Astrocyte (in vitro differentiated cells and primary cell): ENCODE measurements around the gene PRR30. TPM values are rescaled to one million over a fixed set of nuclear protein-coding genes. Genes with fewer than 3 reads are reported as not detected.

Source experiments
- DNase-seq: peaks from one replicate; pipeline ENCODE4 v3.0.0-alpha.2; 2010; ENCODE audit warnings: low read depth
- FAIRE-seq: peaks from 2 replicates; lab custom pipeline; 2011; peaks lifted over from hg19 to GRCh38; lab: Jason Lieb, UNC
- H2AFZ ChIP-seq: 2 replicates; pipeline ENCODE4 v1.6.0; 2012; ENCODE audit warnings: low read depth, low read length, inconsistent platforms
- H3K27ac ChIP-seq: 2 replicates; pipeline ENCODE4 v1.5.1; 2011; ENCODE audit warnings: low read depth, low read length, inconsistent platforms
- H3K27me3 ChIP-seq: 2 replicates; pipeline ENCODE4 v1.6.0; 2011; ENCODE audit warnings: low read length, inconsistent platforms; ENCODE audit not compliant: insufficient read depth
- H3K36me3 ChIP-seq: 2 replicates; pipeline ENCODE4 v1.5.1; 2011; ENCODE audit warnings: low read length, inconsistent platforms; ENCODE audit not compliant: insufficient read depth
- H3K4me1 ChIP-seq: 2 replicates; pipeline ENCODE4 v1.5.1; 2011; ENCODE audit warnings: low read length, inconsistent platforms; ENCODE audit not compliant: insufficient read depth
- H3K4me2 ChIP-seq: 2 replicates; pipeline ENCODE4 v1.6.0; 2012; ENCODE audit warnings: low read length, inconsistent platforms
- H3K4me3 ChIP-seq: 2 replicates; pipeline ENCODE4 v1.5.1; 2011; ENCODE audit warnings: low read depth, mild to moderate bottlenecking, low read length, inconsistent platforms; ENCODE audit not compliant: insufficient read depth
- H3K79me2 ChIP-seq: 2 replicates; pipeline ENCODE4 v1.6.0; 2012; ENCODE audit warnings: mild to moderate bottlenecking, low read length, inconsistent platforms; ENCODE audit not compliant: insufficient read depth
- H3K9ac ChIP-seq: 2 replicates; pipeline ENCODE4 v1.6.0; 2012; ENCODE audit warnings: mild to moderate bottlenecking, low read length, inconsistent platforms
- H3K9me3 ChIP-seq: 2 replicates; pipeline ENCODE4 v1.5.1; 2012; ENCODE audit warnings: low read depth, mild to moderate bottlenecking, low read length, inconsistent platforms; ENCODE audit not compliant: insufficient read depth
- H4K20me1 ChIP-seq: 2 replicates; pipeline ENCODE4 v1.6.0; 2012; ENCODE audit warnings: low read length, inconsistent platforms; ENCODE audit not compliant: insufficient read depth
- H3K27ac Mint-ChIP-seq: one replicate; pipeline ENCODE4 v1.8.0; 2021; ENCODE audit warnings: mild to moderate bottlenecking, mixed read lengths; ENCODE audit not compliant: unreplicated experiment
- H3K27me3 Mint-ChIP-seq: one replicate; pipeline ENCODE4 v1.8.0; 2021; ENCODE audit warnings: low read depth, mixed read lengths; ENCODE audit not compliant: unreplicated experiment
- H3K36me3 Mint-ChIP-seq: one replicate; pipeline ENCODE4 v1.8.0; 2021; ENCODE audit warnings: low read depth, mixed read lengths; ENCODE audit not compliant: unreplicated experiment
- H3K4me1 Mint-ChIP-seq: one replicate; pipeline ENCODE4 v1.8.0; 2021; ENCODE audit warnings: low read depth, mixed read lengths; ENCODE audit not compliant: unreplicated experiment
- H3K4me3 Mint-ChIP-seq: one replicate; pipeline ENCODE4 v1.8.0; 2021; ENCODE audit warnings: mild to moderate bottlenecking, moderate library complexity, mixed read lengths; ENCODE audit not compliant: unreplicated experiment
- H3K9me3 Mint-ChIP-seq: one replicate; pipeline ENCODE4 v1.8.0; 2021; ENCODE audit warnings: mild to moderate bottlenecking, mixed read lengths; ENCODE audit not compliant: unreplicated experiment
- EZH2 ChIP-seq: IDR thresholded peaks from 2 replicates; pipeline ENCODE4 v1.6.1; 2012; ENCODE audit warnings: mild to moderate bottlenecking, low read length, inconsistent platforms; ENCODE audit not compliant: insufficient read depth
- total RNA-seq: library from RNA; stranded (reverse); gene quantifications from 2 replicates; pipeline ENCODE4 v1.2.1, GENCODE V29; 2021
- TF ChIP-seq, protein P1 (sequence below): IDR thresholded peaks from 2 replicates; pipeline ENCODE4 v1.5.1; 2011; ENCODE audit warnings: low read depth, mild to moderate bottlenecking, inconsistent platforms, low read length, moderate library complexity; ENCODE audit not compliant: insufficient read depth

The PRR30 gene
- total RNA-seq, 1 donor from 2014 or later = not detected

DNA sequence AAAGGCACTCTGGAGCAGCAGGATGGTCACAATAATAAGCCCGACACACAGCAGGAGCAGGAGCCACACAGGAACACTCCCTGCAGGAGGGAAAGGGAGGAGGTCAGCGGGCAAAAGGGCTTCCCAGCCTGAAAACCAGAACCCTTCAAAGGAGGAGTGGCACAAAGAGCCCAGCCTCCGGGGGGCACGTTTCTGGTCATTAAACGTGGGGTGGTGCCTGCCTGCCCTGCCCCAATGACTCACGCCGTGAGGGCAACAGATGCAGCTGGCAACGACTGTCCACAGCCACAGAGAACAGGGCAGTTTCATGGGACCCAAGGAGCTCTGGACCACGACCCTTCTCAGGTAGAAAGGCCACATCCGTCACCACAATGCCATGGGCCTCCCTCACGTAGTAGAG is 7.8 kb downstream of the PRR30 start:
- no peak overlapping the region for H3K27ac ChIP-seq
- no peak overlapping the region for H2AFZ ChIP-seq
- H3K4me3 ChIP-seq = no peak overlapping the region
- Mint-ChIP-seq H3K27ac (no peak overlapping the region), H3K27me3 (peaks cover 2% of the 10 kb centered on the region), H3K4me3 (no peak overlapping the region), H3K4me1 (peaks cover 6% of the 10 kb centered on the region), H3K9me3 (no peaks in the 10 kb centered on the region), H3K36me3 (peaks cover 12% of the 10 kb centered on the region)
- no peak for TF ChIP-seq EZH2
- H3K79me2 ChIP-seq = peaks cover 26% of the 10 kb centered on the region
- no peak for DNase-seq
- peaks cover 9% of the 10 kb centered on the region for H3K4me1 ChIP-seq
- H3K27me3 ChIP-seq = no peaks in the 10 kb centered on the region
- H3K9me3 ChIP-seq = no peaks in the 10 kb centered on the region
- peaks cover 8% of the 10 kb centered on the region for H3K36me3 ChIP-seq
- no peak overlapping the region for H3K4me2 ChIP-seq
- FAIRE-seq = no peak
- H3K9ac ChIP-seq = no peak overlapping the region
- H4K20me1 ChIP-seq = peaks cover 40% of the 10 kb centered on the region

DNA sequence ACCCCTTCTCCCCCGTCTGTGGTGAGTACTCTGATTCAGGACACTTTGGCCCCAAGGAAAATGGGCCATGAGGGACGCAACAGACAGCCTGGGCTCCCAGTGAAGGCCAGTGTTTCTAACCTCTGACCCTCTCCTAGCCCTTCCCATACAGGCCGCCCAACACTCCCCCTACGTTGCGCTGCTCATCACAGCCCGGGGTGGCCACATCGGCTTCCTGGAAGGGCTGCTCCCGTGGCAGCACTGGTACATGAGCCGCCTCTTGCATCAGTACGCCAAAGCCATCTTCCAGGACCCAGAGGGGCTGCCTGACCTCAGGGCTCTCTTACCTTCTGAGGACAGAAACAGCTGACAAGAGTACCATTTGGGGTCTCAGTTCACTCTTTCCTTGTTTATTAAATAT is 8.8 kb downstream of the PRR30 start:
- Mint-ChIP-seq H3K36me3 (peaks cover 12% of the 10 kb centered on the region), H3K27me3 (peaks cover 5% of the 10 kb centered on the region), H3K27ac (no peak overlapping the region), H3K4me1 (peaks cover 6% of the 10 kb centered on the region), H3K9me3 (no peaks in the 10 kb centered on the region), H3K4me3 (no peak overlapping the region)
- Histone ChIP-seq H3K27ac (no peak overlapping the region), H3K4me2 (no peak overlapping the region), H3K9ac (no peak overlapping the region), H3K36me3 (peaks cover 8% of the 10 kb centered on the region), H2AFZ (no peak overlapping the region), H4K20me1 (peaks cover 40% of the 10 kb centered on the region), H3K4me3 (no peak overlapping the region), H3K27me3 (no peaks in the 10 kb centered on the region), H3K4me1 (peaks cover 9% of the 10 kb centered on the region), H3K9me3 (no peaks in the 10 kb centered on the region), H3K79me2 (peaks cover 26% of the 10 kb centered on the region)
- FAIRE-seq (no peak), DNase-seq (no peak)
- no peak for TF ChIP-seq EZH2
- TF ChIP-seq, protein P1, sequence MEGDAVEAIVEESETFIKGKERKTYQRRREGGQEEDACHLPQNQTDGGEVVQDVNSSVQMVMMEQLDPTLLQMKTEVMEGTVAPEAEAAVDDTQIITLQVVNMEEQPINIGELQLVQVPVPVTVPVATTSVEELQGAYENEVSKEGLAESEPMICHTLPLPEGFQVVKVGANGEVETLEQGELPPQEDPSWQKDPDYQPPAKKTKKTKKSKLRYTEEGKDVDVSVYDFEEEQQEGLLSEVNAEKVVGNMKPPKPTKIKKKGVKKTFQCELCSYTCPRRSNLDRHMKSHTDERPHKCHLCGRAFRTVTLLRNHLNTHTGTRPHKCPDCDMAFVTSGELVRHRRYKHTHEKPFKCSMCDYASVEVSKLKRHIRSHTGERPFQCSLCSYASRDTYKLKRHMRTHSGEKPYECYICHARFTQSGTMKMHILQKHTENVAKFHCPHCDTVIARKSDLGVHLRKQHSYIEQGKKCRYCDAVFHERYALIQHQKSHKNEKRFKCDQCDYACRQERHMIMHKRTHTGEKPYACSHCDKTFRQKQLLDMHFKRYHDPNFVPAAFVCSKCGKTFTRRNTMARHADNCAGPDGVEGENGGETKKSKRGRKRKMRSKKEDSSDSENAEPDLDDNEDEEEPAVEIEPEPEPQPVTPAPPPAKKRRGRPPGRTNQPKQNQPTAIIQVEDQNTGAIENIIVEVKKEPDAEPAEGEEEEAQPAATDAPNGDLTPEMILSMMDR = no peak

- Mint-ChIP-seq H3K27ac (no peak overlapping the region), H3K27me3 (peaks cover 12% of the 10 kb centered on the region), H3K9me3 (no peaks in the 10 kb centered on the region), H3K36me3 (peaks cover 12% of the 10 kb centered on the region), H3K4me1 (peaks cover 6% of the 10 kb centered on the region), H3K4me3 (no peak overlapping the region)
- no peak overlapping the region for H3K27ac ChIP-seq
- H3K27me3 ChIP-seq = no peaks in the 10 kb centered on the region
- H4K20me1 ChIP-seq = peaks cover 40% of the 10 kb centered on the region
- peaks cover 22% of the 10 kb centered on the region for H3K79me2 ChIP-seq
- H3K4me3 ChIP-seq = no peak overlapping the region
- peaks cover 9% of the 10 kb centered on the region for H3K4me1 ChIP-seq
- H3K9me3 ChIP-seq = no peaks in the 10 kb centered on the region
- DNase-seq (no peak), FAIRE-seq (no peak)
- no peak overlapping the region for H3K9ac ChIP-seq
- TF ChIP-seq, protein P1 = no peak
- no peak overlapping the region for H3K4me2 ChIP-seq
- H3K36me3 ChIP-seq = peaks cover 8% of the 10 kb centered on the region
- H2AFZ ChIP-seq = no peak overlapping the region
Observed at GRCh38 chr2:27128668-27129571, 10.3 kb downstream of the PRR30 start.
